K562 (cell line): ENCODE results near the gene ASPDH.

ENCODE experiments used
- CTCF ChIP-seq, 3 experiments: IDR thresholded peaks in 2 of 3; conservative IDR thresholded peaks in 1 of 3; 2 replicates each; pipeline ENCODE4 v1.5.1; 2011 to 2012; ENCODE audit warnings: low read length in 3 of 3, mild to moderate bottlenecking in 3 of 3, control low read depth in 2 of 3, improper control_type of control experiment in 1 of 3, inconsistent platforms in 1 of 3, low read depth in 1 of 3, mixed read lengths in 1 of 3, moderate library complexity in 1 of 3; ENCODE audit not compliant: insufficient read depth in 2 of 3
- GATAD2A ChIP-seq: fragments of 450-650 bp; IDR thresholded peaks from 2 replicates; pipeline ENCODE4 v1.6.1; 2017
- NFE2 ChIP-seq: IDR thresholded peaks from 2 replicates; pipeline ENCODE4 v1.6.1; 2014; ENCODE audit warnings: antibody characterized with exemption, low read depth
- SMC3 ChIP-seq: conservative IDR thresholded peaks from 2 replicates; pipeline ENCODE4 v1.6.1; 2011; ENCODE audit warnings: low read depth, low read length, improper control_type of control experiment; ENCODE audit not compliant: insufficient read depth
- TARDBP ChIP-seq: fragments of 450-650 bp; IDR thresholded peaks from 2 replicates; pipeline ENCODE4 v1.6.1; 2016
- TBL1XR1 ChIP-seq, 2 experiments: IDR thresholded peaks; 2 replicates each; pipeline ENCODE4 v1.6.1; 2012; ENCODE audit warnings: improper control_type of control experiment in 2 of 2, low read length in 2 of 2, mild to moderate bottlenecking in 1 of 2
- UBTF ChIP-seq, 2 experiments: IDR thresholded peaks; 2 replicates each; pipeline ENCODE4 v1.6.1; 2012; ENCODE audit warnings: improper control_type of control experiment in 2 of 2, low read depth in 2 of 2, low read length in 2 of 2, borderline replicate concordance in 1 of 2
- ZC3H11A ChIP-seq: IDR thresholded peaks from 2 replicates; pipeline ENCODE4 v1.6.1; 2012; ENCODE audit warnings: low read depth, low read length, improper control_type of control experiment
- ZHX1 ChIP-seq: fragments of 150-350 bp; conservative IDR thresholded peaks from 2 replicates; pipeline ENCODE4 v1.6.1; 2014; ENCODE audit warnings: low read length
- ZNF239 ChIP-seq: fragments of 250-450 bp; sonication (Bioruptor Pico); IDR thresholded peaks from 2 replicates; pipeline ENCODE4 v1.4.0; 2020; ENCODE audit warnings: mild to moderate bottlenecking
- ZNF263 ChIP-seq: sonication (generic); formaldehyde crosslinking; IDR thresholded peaks from 2 replicates; pipeline ENCODE4 v1.8.0; 2022; ENCODE audit warnings: mild to moderate bottlenecking, missing genetic modification reagents, borderline replicate concordance
- TF ChIP-seq, protein P1 (sequence below): IDR thresholded peaks from 2 replicates; pipeline ENCODE4 v1.6.1; 2011; ENCODE audit warnings: borderline replicate concordance, low read depth, mild to moderate bottlenecking, moderate library complexity, low read length; ENCODE audit not compliant: insufficient read depth, poor library complexity, severe bottlenecking

DNA sequence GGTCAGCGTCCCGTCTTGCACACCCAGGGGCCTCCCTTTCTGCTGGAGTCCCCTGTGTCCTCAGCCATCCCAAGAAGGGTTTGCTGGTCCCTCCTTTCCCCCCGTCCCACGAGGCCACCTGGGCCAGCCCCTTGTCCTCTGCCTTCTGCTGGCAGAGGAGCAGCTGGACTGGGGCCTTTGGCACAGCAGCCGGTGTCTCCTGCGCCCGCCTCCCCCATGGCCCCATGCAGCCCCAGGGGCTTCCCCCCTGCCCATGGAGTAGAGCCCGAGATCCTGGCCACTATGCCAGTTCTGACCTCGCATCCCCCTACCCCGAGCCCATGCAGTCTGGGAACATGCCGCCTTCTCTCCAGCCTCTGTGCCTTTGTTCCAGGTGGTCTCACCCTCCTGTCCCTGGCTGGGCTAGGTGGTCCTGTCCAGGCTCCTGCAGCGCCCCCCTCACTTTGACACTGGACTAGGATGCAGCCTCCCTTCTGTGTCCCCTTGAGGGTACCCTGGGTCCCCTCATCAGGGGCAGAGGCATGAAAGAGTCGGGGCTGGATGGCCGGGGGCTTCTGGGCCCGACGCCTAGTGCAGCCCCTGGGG is 31.4 kb downstream of the ASPDH start:
- no peak for TF ChIP-seq ZHX1
- TF ChIP-seq, protein P1, sequence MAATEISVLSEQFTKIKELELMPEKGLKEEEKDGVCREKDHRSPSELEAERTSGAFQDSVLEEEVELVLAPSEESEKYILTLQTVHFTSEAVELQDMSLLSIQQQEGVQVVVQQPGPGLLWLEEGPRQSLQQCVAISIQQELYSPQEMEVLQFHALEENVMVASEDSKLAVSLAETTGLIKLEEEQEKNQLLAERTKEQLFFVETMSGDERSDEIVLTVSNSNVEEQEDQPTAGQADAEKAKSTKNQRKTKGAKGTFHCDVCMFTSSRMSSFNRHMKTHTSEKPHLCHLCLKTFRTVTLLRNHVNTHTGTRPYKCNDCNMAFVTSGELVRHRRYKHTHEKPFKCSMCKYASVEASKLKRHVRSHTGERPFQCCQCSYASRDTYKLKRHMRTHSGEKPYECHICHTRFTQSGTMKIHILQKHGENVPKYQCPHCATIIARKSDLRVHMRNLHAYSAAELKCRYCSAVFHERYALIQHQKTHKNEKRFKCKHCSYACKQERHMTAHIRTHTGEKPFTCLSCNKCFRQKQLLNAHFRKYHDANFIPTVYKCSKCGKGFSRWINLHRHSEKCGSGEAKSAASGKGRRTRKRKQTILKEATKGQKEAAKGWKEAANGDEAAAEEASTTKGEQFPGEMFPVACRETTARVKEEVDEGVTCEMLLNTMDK, result no peak
- TF ChIP-seq NFE2, result no peak
- TF ChIP-seq TBL1XR1 (IDR thresholded peaks at IDR 0.05; ENCODE audit: low read length in 2 of 2), result no peak
- TF ChIP-seq GATAD2A, result no peak
- TF ChIP-seq CTCF (IDR thresholded peaks at IDR 0.05 in 2 of 3, conservative IDR thresholded peaks at IDR 0.05 in 1 of 3; ENCODE audit: insufficient read depth in 2 of 3, low read depth in 1 of 3, low read length in 3 of 3), result no peak
- TF ChIP-seq ZNF263 (CRISPR knock-in tag), result no peak
- no peak for TF ChIP-seq SMC3
- TF ChIP-seq TARDBP, result no peak
- TF ChIP-seq UBTF (IDR thresholded peaks at IDR 0.05; ENCODE audit: borderline replicate concordance in 1 of 2, low read depth in 2 of 2, low read length in 2 of 2), result no peak
- no peak for TF ChIP-seq ZC3H11A
- no peak for TF ChIP-seq ZNF239 (CRISPR knock-in tag)
